Measurements from ENCODE around the gene RAB8B. TPM values are rescaled to one million over a fixed set of nuclear protein-coding genes. Genes with fewer than 3 reads are reported as not detected.

The RAB8B gene
- total RNA-seq, 4 donors from 2014 or later: 47.6 to 179 (median 67.1) TPM

DNA sequence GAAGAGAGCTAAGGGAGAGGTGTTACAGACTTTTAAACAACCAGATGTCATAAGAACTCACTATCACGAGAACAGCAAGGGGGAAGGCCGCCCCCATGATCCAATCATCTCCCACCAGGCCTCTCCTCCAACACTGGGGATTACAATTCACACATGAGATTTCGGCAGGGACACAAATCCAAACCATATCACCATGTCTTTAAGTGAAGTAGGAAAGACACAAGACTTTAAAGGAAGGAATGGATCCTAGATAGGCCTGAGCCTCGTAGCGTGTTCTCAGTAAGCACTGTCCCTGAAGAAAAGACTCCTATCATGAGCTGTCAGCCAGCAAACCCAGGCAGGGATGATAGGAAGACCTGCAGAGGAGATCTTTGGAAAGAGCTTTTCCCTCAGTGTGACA is 17.0 kb upstream of the RAB8B start:
- intact Hi-C loops (cut with DNase I; ENCODE audit: low total_unique reads): no loop called here
- Histone ChIP-seq H3K27me3 (no peaks in the 10 kb centered on the region), H3K4me3 (no peak overlapping the region), H3K27ac (no peak overlapping the region), H3K9me3 (no peaks in the 10 kb centered on the region), H3K4me1 (no peaks in the 10 kb centered on the region), H3K36me3 (no peaks in the 10 kb centered on the region)
- no peak for DNase-seq
- TF ChIP-seq POLR2A (IDR thresholded peaks at IDR 0.05) (no peak), CTCF (IDR thresholded peaks at IDR 0.05) (no peak)

DNA sequence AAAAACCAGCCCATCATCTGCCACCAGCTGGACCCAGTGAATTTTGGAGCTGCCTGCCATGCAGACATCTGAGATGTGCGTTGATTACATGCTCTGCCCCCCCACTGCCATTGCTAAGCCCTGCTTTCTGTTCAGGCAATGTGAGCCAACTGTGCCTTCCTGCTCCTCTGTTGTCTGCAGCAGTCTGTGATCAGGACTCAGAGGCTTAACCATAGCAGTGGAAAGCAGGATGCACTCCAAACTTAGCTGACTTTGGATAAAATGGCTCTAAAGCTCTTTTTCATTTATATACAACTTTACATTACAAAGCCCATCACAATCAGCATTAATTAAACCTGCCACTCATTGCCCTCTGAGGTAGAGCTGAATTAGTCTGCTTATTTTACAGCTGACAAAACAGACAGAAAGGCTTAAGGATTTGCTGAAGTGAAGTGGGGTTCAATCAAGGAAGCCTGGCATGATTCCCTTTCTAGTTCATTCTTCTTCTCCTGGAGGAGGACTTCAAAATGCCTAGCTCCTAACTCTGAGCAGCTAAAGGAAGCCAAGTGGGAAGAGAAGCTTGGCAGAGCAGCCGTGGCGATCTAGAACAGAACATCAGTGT is 16.5 kb upstream of the RAB8B start:
- Histone ChIP-seq H3K4me1 (no peaks in the 10 kb centered on the region), H3K9me3 (no peaks in the 10 kb centered on the region), H3K4me3 (no peak overlapping the region), H3K27ac (no peak overlapping the region), H3K27me3 (no peaks in the 10 kb centered on the region), H3K36me3 (no peaks in the 10 kb centered on the region)
- intact Hi-C loops (cut with DNase I; ENCODE audit: low total_unique reads): no loop called here
- TF ChIP-seq CTCF (IDR thresholded peaks at IDR 0.05) (no peak), POLR2A (IDR thresholded peaks at IDR 0.05) (no peak)
- no peak for DNase-seq

- H3K27me3 ChIP-seq: no peaks in the 10 kb centered on the region
- intact Hi-C loops (cut with DNase I; ENCODE audit: low total_unique reads): no loop called here
- no peak for DNase-seq
These were observed 13.1 kb upstream of the RAB8B start for GRCh38 chr15:63176302-63176701.

GRCh38 chr15:63178034-63178433 is 11.4 kb upstream of the RAB8B start:
- no peaks in the 10 kb centered on the region for H3K27me3 ChIP-seq
- TF ChIP-seq CTCF (IDR thresholded peaks at IDR 0.05): no peak
- TF ChIP-seq POLR2A (IDR thresholded peaks at IDR 0.05): no peak
- intact Hi-C loops (cut with DNase I; ENCODE audit: low total_unique reads): no loop called here
- H3K4me3 ChIP-seq: no peak overlapping the region
- no peak for DNase-seq
- no peak overlapping the region for H3K27ac ChIP-seq
- H3K9me3 ChIP-seq: no peaks in the 10 kb centered on the region
- H3K4me1 ChIP-seq: no peaks in the 10 kb centered on the region
- H3K36me3 ChIP-seq: no peaks in the 10 kb centered on the region

More at GRCh38 chr15:63176302-63176701, 13.1 kb upstream of the RAB8B start:
- TF ChIP-seq POLR2A (IDR thresholded peaks at IDR 0.05) (no peak), CTCF (IDR thresholded peaks at IDR 0.05) (no peak)
- no peaks in the 10 kb centered on the region for H3K9me3 ChIP-seq
- H3K36me3 ChIP-seq: no peaks in the 10 kb centered on the region
- no peak overlapping the region for H3K27ac ChIP-seq
- H3K4me3 ChIP-seq: no peak overlapping the region
- no peaks in the 10 kb centered on the region for H3K4me1 ChIP-seq

- H3K4me3 ChIP-seq: no peak overlapping the region
- no peaks in the 10 kb centered on the region for H3K4me1 ChIP-seq
- DNase-seq: no peak
- TF ChIP-seq POLR2A (IDR thresholded peaks at IDR 0.05) (no peak), CTCF (IDR thresholded peaks at IDR 0.05) (no peak)
- H3K27me3 ChIP-seq: no peaks in the 10 kb centered on the region
- no peaks in the 10 kb centered on the region for H3K9me3 ChIP-seq
- no peak overlapping the region for H3K27ac ChIP-seq
- no peaks in the 10 kb centered on the region for H3K36me3 ChIP-seq
- intact Hi-C loops (cut with DNase I; ENCODE audit: low total_unique reads): no loop called here
These were observed 8.7 kb upstream of the RAB8B start for GRCh38 chr15:63180746-63181145.
